Sigmoid colon (tissue), 4 donors: ENCODE data around the gene SERINC1.

Source experiments
- CTCF ChIP-seq, 4 experiments: fragments of 450-650 bp in 3 of 4; fragments of 200-600 bp in 1 of 4; IDR thresholded peaks; one replicate each; pipeline ENCODE4 v1.5.1; 2016 to 2019; ENCODE audit warnings: antibody characterized with exemption in 4 of 4, mild to moderate bottlenecking in 3 of 4, moderate library complexity in 2 of 4
- EP300 ChIP-seq, 4 donors: sonication (generic); formaldehyde crosslinking; IDR thresholded peaks; one replicate each; pipeline ENCODE4 v1.6.1; 2017; ENCODE audit warnings: antibody characterized with exemption in 4 of 4
- POLR2AphosphoS5 ChIP-seq, 4 donors: sonication (generic); formaldehyde crosslinking; IDR thresholded peaks; one replicate each; pipeline ENCODE4 v1.6.1; 2017; ENCODE audit warnings: antibody characterized with exemption in 4 of 4

- TF ChIP-seq CTCF (IDR thresholded peaks at IDR 0.05) (no peak), POLR2AphosphoS5 (IDR thresholded peaks at IDR 0.05) (no peak), EP300 (IDR thresholded peaks at IDR 0.05) (no peak)
Observed at GRCh38 chr6:122405417-122405816, 66.2 kb downstream of the SERINC1 start.
